ENCODE data around the gene LDHAL6A.

DNA sequence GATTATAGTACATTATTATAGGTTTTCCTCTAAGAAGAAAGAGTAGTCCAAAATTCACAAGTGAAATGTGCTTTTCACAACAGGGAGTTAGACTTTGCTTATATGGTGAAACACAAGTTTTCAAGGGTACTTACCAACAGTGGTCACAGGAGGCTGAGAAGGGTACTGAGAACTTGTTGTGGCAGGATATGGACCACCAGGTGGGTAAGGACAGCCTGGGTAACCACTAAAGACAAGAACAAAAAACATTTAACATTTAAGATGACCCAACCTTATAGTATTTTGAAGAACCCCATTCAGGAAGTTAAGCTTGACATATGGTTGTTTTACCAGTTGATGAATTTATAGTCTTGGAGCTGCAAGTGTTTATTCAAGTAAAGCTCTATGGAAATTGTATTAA is 46.7 kb downstream of the LDHAL6A start:
- no peak for TF ChIP-seq RAD21 (IDR thresholded peaks at IDR 0.05)
- TF ChIP-seq, protein P1, sequence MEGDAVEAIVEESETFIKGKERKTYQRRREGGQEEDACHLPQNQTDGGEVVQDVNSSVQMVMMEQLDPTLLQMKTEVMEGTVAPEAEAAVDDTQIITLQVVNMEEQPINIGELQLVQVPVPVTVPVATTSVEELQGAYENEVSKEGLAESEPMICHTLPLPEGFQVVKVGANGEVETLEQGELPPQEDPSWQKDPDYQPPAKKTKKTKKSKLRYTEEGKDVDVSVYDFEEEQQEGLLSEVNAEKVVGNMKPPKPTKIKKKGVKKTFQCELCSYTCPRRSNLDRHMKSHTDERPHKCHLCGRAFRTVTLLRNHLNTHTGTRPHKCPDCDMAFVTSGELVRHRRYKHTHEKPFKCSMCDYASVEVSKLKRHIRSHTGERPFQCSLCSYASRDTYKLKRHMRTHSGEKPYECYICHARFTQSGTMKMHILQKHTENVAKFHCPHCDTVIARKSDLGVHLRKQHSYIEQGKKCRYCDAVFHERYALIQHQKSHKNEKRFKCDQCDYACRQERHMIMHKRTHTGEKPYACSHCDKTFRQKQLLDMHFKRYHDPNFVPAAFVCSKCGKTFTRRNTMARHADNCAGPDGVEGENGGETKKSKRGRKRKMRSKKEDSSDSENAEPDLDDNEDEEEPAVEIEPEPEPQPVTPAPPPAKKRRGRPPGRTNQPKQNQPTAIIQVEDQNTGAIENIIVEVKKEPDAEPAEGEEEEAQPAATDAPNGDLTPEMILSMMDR (IDR thresholded peaks at IDR 0.05; ENCODE audit: low read depth, low read length, missing input control) = no peak
- TF ChIP-seq YY1 (IDR thresholded peaks at IDR 0.05) = no peak
- TF ChIP-seq JUND (IDR thresholded peaks at IDR 0.05) = no peak
- no peak for TF ChIP-seq GABPA (IDR thresholded peaks at IDR 0.05 in 1 of 2, conservative IDR thresholded peaks at IDR 0.05 in 1 of 2)
- TF ChIP-seq, protein P2, sequence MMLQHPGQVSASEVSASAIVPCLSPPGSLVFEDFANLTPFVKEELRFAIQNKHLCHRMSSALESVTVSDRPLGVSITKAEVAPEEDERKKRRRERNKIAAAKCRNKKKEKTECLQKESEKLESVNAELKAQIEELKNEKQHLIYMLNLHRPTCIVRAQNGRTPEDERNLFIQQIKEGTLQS (IDR thresholded peaks at IDR 0.05) = no peak

Data from liver (tissue), 3 donors.